SH-SY5Y (cell line): Measurements from ENCODE around the gene LRRC38.

Source experiments
- GATA2 ChIP-seq: IDR thresholded peaks from 2 replicates; pipeline ENCODE4 v1.6.1; 2011; ENCODE audit warnings: mild to moderate bottlenecking, low read depth, low read length
- GATA3 ChIP-seq: IDR thresholded peaks from 2 replicates; pipeline ENCODE4 v1.6.1; 2011; ENCODE audit warnings: low read depth, mild to moderate bottlenecking, low read length, moderate library complexity

DNA sequence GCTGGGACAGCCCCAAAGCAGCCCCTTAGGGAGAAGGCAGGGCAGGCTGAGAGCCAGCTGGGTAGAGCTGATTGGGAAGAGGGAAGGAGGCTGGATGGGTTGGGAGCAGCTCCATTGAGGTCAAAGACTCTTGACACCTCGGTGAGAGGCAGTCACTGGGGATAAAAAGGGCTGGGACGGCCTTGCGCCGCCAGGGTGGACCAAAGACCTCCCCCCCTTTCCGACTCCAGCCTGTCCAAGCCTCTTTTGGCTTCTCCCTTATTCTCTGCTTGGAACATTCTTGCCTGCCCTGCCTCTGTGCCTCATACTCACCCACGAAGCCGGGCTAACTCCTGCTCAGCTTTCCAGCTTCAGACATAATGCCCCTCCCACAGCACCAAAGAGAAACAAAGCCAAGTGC lies 51.1 kb downstream of the LRRC38 start:
- TF ChIP-seq GATA2 (no peak), GATA3 (no peak)
